Neural cell (in vitro differentiated cells): ENCODE data around the gene CDCP1. TPM values are rescaled to one million over a fixed set of nuclear protein-coding genes. Genes with fewer than 3 reads are reported as not detected.

ENCODE experiments used
- H2AFZ ChIP-seq: fragments of 200-600, 300-800 bp; sonication (generic), shearing (Covaris generic); 2 replicates; pipeline ENCODE4 v1.6.0; 2014; ENCODE audit warnings: low read depth, mild to moderate bottlenecking, antibody characterized with exemption, low read length, moderate library complexity
- H3F3A ChIP-seq: fragments of 200-600 bp; shearing (Covaris generic); 2 replicates; pipeline ENCODE4 v1.6.1; 2016; ENCODE audit warnings: mild to moderate bottlenecking, moderate library complexity, mixed read lengths, antibody characterized with exemption, low read length; ENCODE audit not compliant: insufficient read depth, poor library complexity, severe bottlenecking
- H3K27ac ChIP-seq: fragments of 200-600, 300-800 bp; sonication (generic), shearing (Covaris generic); 2 replicates; pipeline ENCODE4 v1.5.1; 2014; ENCODE audit warnings: mild to moderate bottlenecking, low read length, moderate library complexity
- H3K27me3 ChIP-seq: fragments of 300-800, 200-600 bp; sonication (generic), shearing (Covaris generic); 2 replicates; pipeline ENCODE4 v1.6.0; 2014; ENCODE audit warnings: mild to moderate bottlenecking, low read depth, low read length, moderate library complexity; ENCODE audit not compliant: insufficient read depth
- H3K36me3 ChIP-seq: fragments of 300-800, 200-600 bp; sonication (generic), shearing (Covaris generic); 2 replicates; pipeline ENCODE4 v1.5.1; 2014; ENCODE audit warnings: mild to moderate bottlenecking, antibody characterized with exemption, low read length, moderate library complexity; ENCODE audit not compliant: insufficient read depth
- H3K4me2 ChIP-seq: fragments of 300-800, 200-600 bp; sonication (generic), shearing (Covaris generic); 2 replicates; pipeline ENCODE4 v1.6.0; 2014; ENCODE audit warnings: mild to moderate bottlenecking, low read length
- H3K4me3 ChIP-seq: fragments of 300-800, 200-600 bp; sonication (generic), shearing (Covaris generic); 2 replicates; pipeline ENCODE4 v1.5.1; 2014; ENCODE audit warnings: mild to moderate bottlenecking, low read length, moderate library complexity
- H3K79me2 ChIP-seq: fragments of 200-600 bp; shearing (Covaris generic); replicated peaks from 2 replicates; pipeline ENCODE4 v1.6.0; 2014; ENCODE audit warnings: mild to moderate bottlenecking, low read length, moderate library complexity; ENCODE audit not compliant: insufficient read depth
- H3K9ac ChIP-seq: fragments of 300-800, 200-600 bp; sonication (generic), shearing (Covaris generic); 2 replicates; pipeline ENCODE4 v1.6.1; 2016; ENCODE audit warnings: mild to moderate bottlenecking, low read length, mixed read lengths
- H3K9me2 ChIP-seq: fragments of 200-600 bp; shearing (Covaris generic); 2 replicates; pipeline ENCODE4 v1.6.1; 2016; ENCODE audit warnings: mild to moderate bottlenecking, low read length, mixed read lengths; ENCODE audit not compliant: insufficient read depth
- H3K9me3 ChIP-seq: fragments of 200-600, 300-800 bp; sonication (generic), shearing (Covaris generic); 2 replicates; pipeline ENCODE4 v1.6.1; 2016; ENCODE audit warnings: mild to moderate bottlenecking, mixed run types, low read length, moderate library complexity, mixed read lengths
- H4K20me1 ChIP-seq: fragments of 200-600 bp; shearing (Covaris generic); 2 replicates; pipeline ENCODE4 v1.6.1; 2016; ENCODE audit warnings: mild to moderate bottlenecking, mixed run types; ENCODE audit not compliant: insufficient read depth
- CTCF ChIP-seq: fragments of 450-650 bp; IDR thresholded peaks from 2 replicates; pipeline ENCODE4 v1.5.1; 2014; ENCODE audit warnings: antibody characterized with exemption, mild to moderate bottlenecking, moderate library complexity; ENCODE audit not compliant: poor library complexity, severe bottlenecking
- EZH2 ChIP-seq: fragments of 200-600, 300-800 bp; shearing (Covaris generic), sonication (generic); IDR thresholded peaks from 2 replicates; pipeline ENCODE4 v1.6.1; 2014; ENCODE audit warnings: antibody characterized with exemption, low read length, borderline replicate concordance, mild to moderate bottlenecking; ENCODE audit not compliant: insufficient read depth, poor library complexity, severe bottlenecking
- MXI1 ChIP-seq: fragments of 450-650 bp; conservative IDR thresholded peaks from 2 replicates; pipeline ENCODE4 v1.6.1; 2014; ENCODE audit warnings: antibody characterized with exemption, mild to moderate bottlenecking; ENCODE audit not compliant: poor library complexity, severe bottlenecking
- POLR2AphosphoS5 ChIP-seq: IDR thresholded peaks from 2 replicates; pipeline ENCODE4 v1.6.1; 2012
- RAD21 ChIP-seq: fragments of 450-650 bp; conservative IDR thresholded peaks from 2 replicates; pipeline ENCODE4 v1.6.1; 2014; ENCODE audit warnings: antibody characterized with exemption, mild to moderate bottlenecking, moderate library complexity
- REST ChIP-seq: IDR thresholded peaks from 2 replicates; pipeline ENCODE4 v1.6.1; 2012; ENCODE audit warnings: borderline replicate concordance
- SMC3 ChIP-seq: fragments of 450-650 bp; conservative IDR thresholded peaks from 2 replicates; pipeline ENCODE4 v1.6.1; 2014; ENCODE audit warnings: antibody characterized with exemption, mild to moderate bottlenecking, moderate library complexity; ENCODE audit not compliant: poor library complexity
- TAF1 ChIP-seq: IDR thresholded peaks from 2 replicates; pipeline ENCODE4 v1.6.1; 2012; ENCODE audit warnings: low read depth
- polyA plus RNA-seq: library from polyadenylated mRNA; depleted of rRNA; stranded (reverse); fragments of >200 nt; gene quantifications from 2 replicates; pipeline ENCODE4 v1.2.3, GENCODE V29; 2014

Gene CDCP1
- polyA plus RNA-seq, 1 donor from 2014 or later: not detected

DNA sequence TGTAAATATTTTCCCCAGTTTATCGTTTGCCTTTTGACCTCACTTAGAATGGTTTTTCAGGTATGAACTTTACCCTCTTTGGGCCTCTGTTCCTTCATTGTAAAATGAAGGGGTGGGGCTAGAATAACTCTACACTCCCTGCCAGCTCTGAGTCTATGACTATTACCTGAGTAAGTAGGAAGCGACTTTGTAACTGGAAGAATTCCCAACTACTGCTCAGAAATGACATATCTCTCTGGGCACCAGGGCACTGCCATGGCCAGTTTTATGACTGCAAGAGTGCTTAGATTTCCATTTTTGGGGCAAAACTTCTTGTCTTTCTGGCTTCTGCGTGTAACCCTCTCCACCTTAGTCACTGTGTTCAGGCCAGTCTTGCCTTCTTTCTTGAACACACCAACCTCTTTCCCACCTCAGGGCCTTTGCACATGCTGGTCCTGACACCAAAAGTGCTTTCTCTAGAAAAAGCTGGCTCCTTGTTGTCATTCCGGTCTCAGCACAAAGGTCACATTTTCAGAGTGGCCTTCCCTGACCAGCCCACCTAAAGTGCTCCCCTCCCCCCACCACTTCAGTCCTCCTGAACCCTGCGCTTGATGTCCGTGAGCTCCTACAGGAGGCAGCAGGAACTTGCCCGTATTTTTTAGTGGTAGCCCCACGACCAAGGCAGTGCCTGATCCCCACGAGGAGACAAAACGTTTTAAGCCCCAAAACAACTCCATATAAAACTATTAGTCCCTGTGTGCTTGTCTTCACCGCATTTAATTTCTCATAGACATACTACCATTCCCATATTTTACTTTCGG is 25.6 kb downstream of the CDCP1 start:
- no peak overlapping the region for H3K27ac ChIP-seq
- H3K9ac ChIP-seq: no peak overlapping the region
- H3K9me3 ChIP-seq: no peaks in the 10 kb centered on the region
- no peaks in the 10 kb centered on the region for H3K9me2 ChIP-seq
- H3K27me3 ChIP-seq: no peaks in the 10 kb centered on the region
- H3K79me2 ChIP-seq: no peaks in the 10 kb centered on the region
- no peaks in the 10 kb centered on the region for H4K20me1 ChIP-seq
- no peaks in the 10 kb centered on the region for H3F3A ChIP-seq
- no peak overlapping the region for H3K4me2 ChIP-seq
- H2AFZ ChIP-seq: no peak overlapping the region
- H3K4me3 ChIP-seq: no peak overlapping the region
- H3K36me3 ChIP-seq: no peaks in the 10 kb centered on the region
- no peak for TF ChIP-seq SMC3
- TF ChIP-seq TAF1: no peak
- no peak for TF ChIP-seq RAD21
- no peak for TF ChIP-seq REST
- TF ChIP-seq EZH2: no peak
- no peak for TF ChIP-seq CTCF
- TF ChIP-seq MXI1: no peak
- no peak for TF ChIP-seq POLR2AphosphoS5

DNA sequence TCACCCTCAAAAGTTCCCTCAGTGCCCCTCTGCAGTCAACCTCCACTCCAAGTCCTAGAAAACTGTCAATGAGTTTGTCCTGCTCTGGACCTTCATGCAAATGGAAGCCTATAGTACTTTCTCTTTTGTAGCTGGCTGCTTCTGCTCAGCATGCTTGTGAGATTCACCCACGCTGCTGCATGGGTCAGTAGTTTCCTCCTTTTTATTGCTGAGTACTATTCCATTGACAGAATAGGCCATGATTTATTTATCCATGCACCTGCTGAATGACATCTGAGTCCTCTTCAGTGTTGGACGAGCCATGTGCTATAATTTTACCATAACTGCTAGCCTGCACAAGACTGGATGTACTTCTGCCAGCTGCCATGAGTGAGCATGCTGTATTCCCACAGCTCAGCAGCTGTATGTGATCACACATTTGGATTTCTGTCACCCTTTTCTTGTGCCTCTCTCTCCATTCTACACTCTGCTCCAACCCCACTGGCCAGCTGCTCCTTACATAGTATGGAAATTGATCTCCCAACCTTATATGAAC is 26.3 kb downstream of the CDCP1 start:
- Histone ChIP-seq H3K4me3 (no peak overlapping the region), H3K9me3 (no peaks in the 10 kb centered on the region), H3K9ac (no peak overlapping the region), H3K27ac (no peak overlapping the region), H3K27me3 (no peaks in the 10 kb centered on the region), H3K79me2 (no peaks in the 10 kb centered on the region), H3K9me2 (no peaks in the 10 kb centered on the region), H3K4me2 (no peak overlapping the region), H3K36me3 (no peaks in the 10 kb centered on the region), H4K20me1 (no peaks in the 10 kb centered on the region), H3F3A (no peaks in the 10 kb centered on the region), H2AFZ (no peak overlapping the region)
- TF ChIP-seq EZH2: no peak
